ENCODE data around the gene CDC25C.

The CDC25C gene

GRCh38 chr5:138352722-138353559, 21.3 kb upstream of the CDC25C start:
- peak; percentile 71 for DNase-seq (ENCODE audit: low spot score)
- Histone ChIP-seq H3K36me3 (ENCODE audit: low read depth) (0 out of 2 replicates have a peak, but pooled peaks cover 3% of the 10 kb centered on the region), H3K4me3 (ENCODE audit: severe bottlenecking) (peak overlapping the region; percentile 79), H3K4me1 (ENCODE audit: insufficient read depth, poor library complexity, severe bottlenecking) (peaks cover 16% of the 10 kb centered on the region), H3K27ac (ENCODE audit: poor library complexity, severe bottlenecking) (peak overlapping the region; percentile 60), H3K27me3 (ENCODE audit: insufficient read depth, poor library complexity, severe bottlenecking) (no peaks in the 10 kb centered on the region), H3K9me3 (ENCODE audit: severe bottlenecking) (peaks cover 3% of the 10 kb centered on the region)
- ATAC-seq (ENCODE audit: low read depth): peak; percentile 42
- TF ChIP-seq CTCF (IDR thresholded peaks at IDR 0.05; ENCODE audit: poor library complexity, severe bottlenecking): peak; percentile 98

- ATAC-seq (ENCODE audit: low read depth): peak; percentile 53
- DNase-seq (ENCODE audit: low spot score): peak; percentile 73
- peak; percentile 100 for TF ChIP-seq CTCF (IDR thresholded peaks at IDR 0.05; ENCODE audit: poor library complexity, severe bottlenecking)
- Histone ChIP-seq H3K9me3 (ENCODE audit: severe bottlenecking) (peaks cover 3% of the 10 kb centered on the region), H3K4me3 (ENCODE audit: severe bottlenecking) (peak within 1 kb of the TSS; percentile 79), H3K27me3 (ENCODE audit: insufficient read depth, poor library complexity, severe bottlenecking) (no peaks in the 10 kb centered on the region), H3K36me3 (ENCODE audit: low read depth) (peaks cover 4% of the 10 kb centered on the region; the same call in 1 of the 2 replicates), H3K4me1 (ENCODE audit: insufficient read depth, poor library complexity, severe bottlenecking) (peaks cover 16% of the 10 kb centered on the region), H3K27ac (ENCODE audit: poor library complexity, severe bottlenecking) (peak within 1 kb of the TSS; percentile 60)
Observed at GRCh38 chr5:138352071-138352721, 20.6 kb upstream of the CDC25C start, which contains the start of gene KDM3B. Gene KDM3B, plus strand, starts transcription at chr5:138352685. Its CDS starts 111 bp downstream, at chr5:138352796.

- Histone ChIP-seq H3K36me3 (ENCODE audit: low read depth) (peaks cover 10% of the 10 kb centered on the region), H3K27ac (ENCODE audit: poor library complexity, severe bottlenecking) (peak overlapping the region; percentile 60), H3K27me3 (ENCODE audit: insufficient read depth, poor library complexity, severe bottlenecking) (no peaks in the 10 kb centered on the region), H3K9me3 (ENCODE audit: severe bottlenecking) (peaks cover 3% of the 10 kb centered on the region), H3K4me1 (ENCODE audit: insufficient read depth, poor library complexity, severe bottlenecking) (peaks cover 16% of the 10 kb centered on the region), H3K4me3 (ENCODE audit: severe bottlenecking) (no peak overlapping the region)
- TF ChIP-seq CTCF (IDR thresholded peaks at IDR 0.05; ENCODE audit: poor library complexity, severe bottlenecking): no peak
- no peak for ATAC-seq (ENCODE audit: low read depth)
- DNase-seq (ENCODE audit: low spot score): no peak
Observed at GRCh38 chr5:138351517-138351916, 19.9 kb upstream of the CDC25C start.

- no peak for DNase-seq (ENCODE audit: low spot score)
- H3K36me3 ChIP-seq (ENCODE audit: low read depth): peaks cover 15% of the 10 kb centered on the region
Observed at GRCh38 chr5:138351056-138351455, 19.5 kb upstream of the CDC25C start.

More at GRCh38 chr5:138351056-138351455, 19.5 kb upstream of the CDC25C start:
- no peak for TF ChIP-seq CTCF (IDR thresholded peaks at IDR 0.05; ENCODE audit: poor library complexity, severe bottlenecking)
- Histone ChIP-seq H3K9me3 (ENCODE audit: severe bottlenecking) (peaks cover 3% of the 10 kb centered on the region), H3K27ac (ENCODE audit: poor library complexity, severe bottlenecking) (peak overlapping the region; percentile 60), H3K4me3 (ENCODE audit: severe bottlenecking) (no peak overlapping the region), H3K27me3 (ENCODE audit: insufficient read depth, poor library complexity, severe bottlenecking) (no peaks in the 10 kb centered on the region), H3K4me1 (ENCODE audit: insufficient read depth, poor library complexity, severe bottlenecking) (peaks cover 16% of the 10 kb centered on the region)
- ATAC-seq (ENCODE audit: low read depth): no peak
